Esophagus squamous epithelium (tissue), 4 donors: Measurements from ENCODE around the gene ZYX.

ENCODE experiments used
- POLR2A ChIP-seq, 4 donors: fragments of 450-650 bp; IDR thresholded peaks; one replicate each; pipeline ENCODE4 v1.6.1; 2017; ENCODE audit warnings: antibody characterized with exemption in 4 of 4, mild to moderate bottlenecking in 4 of 4, moderate library complexity in 3 of 4
- TF ChIP-seq, protein P1 (sequence below), 6 experiments: fragments of 450-650 bp in 4 of 6; fragments of 200-600 bp in 2 of 6; sonication (generic) in 2 of 6; IDR thresholded peaks; one replicate each; pipeline ENCODE4 v1.5.1; 2016 to 2019; ENCODE audit warnings: antibody characterized with exemption in 6 of 6, mild to moderate bottlenecking in 4 of 6, moderate library complexity in 4 of 6

DNA sequence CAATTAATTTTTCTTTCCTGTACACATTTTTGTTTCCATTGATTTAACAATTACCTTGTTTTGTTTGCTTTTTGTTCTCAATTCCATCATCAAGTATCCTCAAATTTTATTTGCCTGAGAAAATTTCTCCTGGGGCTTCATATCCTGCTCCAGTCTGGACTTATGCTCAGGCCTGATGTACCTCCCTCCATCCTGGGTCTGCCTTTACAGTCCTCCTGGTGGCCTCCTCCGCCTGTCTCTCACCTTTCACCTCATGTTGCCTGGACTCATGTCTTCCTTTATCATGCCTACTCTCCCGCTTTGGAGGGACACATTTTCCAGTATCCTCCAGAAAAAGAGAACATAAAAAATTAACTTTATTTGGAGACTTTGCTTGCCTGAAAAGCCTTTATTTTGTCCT lies 50.0 kb downstream of the ZYX start:
- TF ChIP-seq, protein P1, sequence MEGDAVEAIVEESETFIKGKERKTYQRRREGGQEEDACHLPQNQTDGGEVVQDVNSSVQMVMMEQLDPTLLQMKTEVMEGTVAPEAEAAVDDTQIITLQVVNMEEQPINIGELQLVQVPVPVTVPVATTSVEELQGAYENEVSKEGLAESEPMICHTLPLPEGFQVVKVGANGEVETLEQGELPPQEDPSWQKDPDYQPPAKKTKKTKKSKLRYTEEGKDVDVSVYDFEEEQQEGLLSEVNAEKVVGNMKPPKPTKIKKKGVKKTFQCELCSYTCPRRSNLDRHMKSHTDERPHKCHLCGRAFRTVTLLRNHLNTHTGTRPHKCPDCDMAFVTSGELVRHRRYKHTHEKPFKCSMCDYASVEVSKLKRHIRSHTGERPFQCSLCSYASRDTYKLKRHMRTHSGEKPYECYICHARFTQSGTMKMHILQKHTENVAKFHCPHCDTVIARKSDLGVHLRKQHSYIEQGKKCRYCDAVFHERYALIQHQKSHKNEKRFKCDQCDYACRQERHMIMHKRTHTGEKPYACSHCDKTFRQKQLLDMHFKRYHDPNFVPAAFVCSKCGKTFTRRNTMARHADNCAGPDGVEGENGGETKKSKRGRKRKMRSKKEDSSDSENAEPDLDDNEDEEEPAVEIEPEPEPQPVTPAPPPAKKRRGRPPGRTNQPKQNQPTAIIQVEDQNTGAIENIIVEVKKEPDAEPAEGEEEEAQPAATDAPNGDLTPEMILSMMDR (IDR thresholded peaks at IDR 0.05) = no peak
- no peak for TF ChIP-seq POLR2A (IDR thresholded peaks at IDR 0.05)
